ENCODE data around the gene BGLAP. TPM values are rescaled to one million over a fixed set of nuclear protein-coding genes. Genes with fewer than 3 reads are reported as not detected.
A peak's percentile ranks its signal among the peaks of the same experiment; 100 is the strongest.

The BGLAP gene
- total and polyA plus RNA-seq, 2 donors (not counting 1 experiment from before 2014, with no cell fraction given), result 3.1 to 7.4 TPM

GRCh38 chr1:156283521-156283920 is 41.5 kb downstream of the BGLAP start:
- ChIA-PET CTCF (interaction anchor here (0.9 to 1.9 kb wide), 6 partner anchors 58 to 230 kb away, joined by 3 to 6 read pairs (median 4); partner anchors contain the start of genes PMF1 and UBQLN4), POLR2A (interaction anchor here (1.1 to 2.8 kb wide), 2 partner anchors 11 to 71 kb away, joined by 3 to 9 read pairs; partner anchors contain the start of gene PMF1)
- peaks cover 0 to 12% of the 10 kb centered on the region in 2 experiments for H3K36me3 ChIP-seq (replicated peaks in 1 of 2; ENCODE audit: control extremely low read depth in 1 of 2, control insufficient read depth in 1 of 2, extremely low read depth in 1 of 2, insufficient read depth in 2 of 2, low read length in 1 of 2)
- no peaks in the 10 kb centered on the region for H3K9me3 ChIP-seq (ENCODE audit: control extremely low read depth in 1 of 3, control insufficient read depth in 2 of 3, insufficient read depth in 1 of 3, low read length in 2 of 3)
- peaks cover 21% of the 10 kb centered on the region for H4K20me1 ChIP-seq (ENCODE audit: control insufficient read depth, insufficient read depth, low read length, poor library complexity, severe bottlenecking)
- Mint-ChIP-seq H3K4me3 (peak overlapping the region; percentile 98), H3K4me1 (peaks cover 39% of the 10 kb centered on the region), H3K27ac (peak overlapping the region; percentile 98), H3K27me3 (no peaks in the 10 kb centered on the region), H3K9me3 (ENCODE audit: insufficient read depth) (no peaks in the 10 kb centered on the region)
- peak overlapping the region; percentile 86 for H2AFZ ChIP-seq (ENCODE audit: insufficient read depth, low read depth, low read length, poor library complexity, severe bottlenecking)
- intact Hi-C loops (cut with micrococcal nuclease), result loop anchor here (5.0 kb wide), 1 partner anchor 1956 kb away; the partner anchor contains the start of gene ATP8B2
- no peak for TF ChIP-seq CTCF (IDR thresholded peaks at IDR 0.05)
- no peak for TF ChIP-seq EZH2 (IDR thresholded peaks at IDR 0.05; ENCODE audit: borderline replicate concordance, insufficient read depth, low read depth, low read length, poor library complexity, severe bottlenecking)
- no peaks in the 10 kb centered on the region for H3K27me3 ChIP-seq (replicated peaks in 1 of 4; ENCODE audit: control extremely low read depth in 1 of 4, control insufficient read depth in 3 of 4, insufficient read depth in 4 of 4, low read length in 3 of 4)
- H3K9ac ChIP-seq (ENCODE audit: low read length), result peak overlapping the region; percentile 91
- DNase-seq (no peak), ATAC-seq (ENCODE audit: low read depth) (no peak)
- peaks cover 57% of the 10 kb centered on the region for H3K79me2 ChIP-seq (ENCODE audit: control insufficient read depth, insufficient read depth, low read length)
- peak overlapping the region; percentile 80 for H3K4me2 ChIP-seq (replicated peaks; ENCODE audit: low read depth, low read length, poor library complexity, severe bottlenecking)
- peaks cover 20 to 28% of the 10 kb centered on the region in 2 donors for H3K4me1 ChIP-seq (ENCODE audit: control insufficient read depth in 2 of 2, insufficient read depth in 2 of 2, low read length in 2 of 2)
- WGBS (ENCODE audit: insufficient coverage), result 100% methylated on average over 1 of the region's 1 CpG
- H3K4me3 ChIP-seq (ENCODE audit: control extremely low read depth in 1 of 5, extremely low read depth in 1 of 5, insufficient read depth in 1 of 5, low read depth in 2 of 5, low read length in 4 of 5), result peak overlapping the region; percentile 74 to 99 (median 86)
- peak overlapping the region in 1 of 2 donors; percentile 89 for H3K27ac ChIP-seq (ENCODE audit: low read length in 2 of 2)

- peaks cover 0 to 6% of the 10 kb centered on the region in 2 experiments for H3K36me3 ChIP-seq (replicated peaks in 1 of 2; ENCODE audit: control extremely low read depth in 1 of 2, control insufficient read depth in 1 of 2, extremely low read depth in 1 of 2, insufficient read depth in 2 of 2, low read length in 1 of 2)
- TF ChIP-seq EZH2 (IDR thresholded peaks at IDR 0.05; ENCODE audit: borderline replicate concordance, insufficient read depth, low read depth, low read length, poor library complexity, severe bottlenecking), result no peak
- no peak for TF ChIP-seq CTCF (IDR thresholded peaks at IDR 0.05)
- DNase-seq, result no peak
- peaks cover 20 to 28% of the 10 kb centered on the region in 2 donors for H3K4me1 ChIP-seq (ENCODE audit: control insufficient read depth in 2 of 2, insufficient read depth in 2 of 2, low read length in 2 of 2)
- peak within 1 kb of the TSS; percentile 80 for H3K4me2 ChIP-seq (replicated peaks; ENCODE audit: low read depth, low read length, poor library complexity, severe bottlenecking)
- H3K27me3 ChIP-seq (replicated peaks in 1 of 4; ENCODE audit: control extremely low read depth in 1 of 4, control insufficient read depth in 3 of 4, insufficient read depth in 4 of 4, low read length in 3 of 4), result no peaks in the 10 kb centered on the region
- H3K27ac Mint-ChIP-seq, result peak within 1 kb of the TSS; percentile 98
- H3K9ac ChIP-seq (ENCODE audit: low read length), result peak within 1 kb of the TSS; percentile 91
- H3K79me2 ChIP-seq (ENCODE audit: control insufficient read depth, insufficient read depth, low read length), result peaks cover 52% of the 10 kb centered on the region
- ChIA-PET POLR2A (interaction anchor here (1.1 kb wide), 1 partner anchor 10 kb away, joined by 3 read pairs; no protein-coding TSS in a partner anchor), CTCF (interaction anchor here (1.9 kb wide), 1 partner anchor 59 kb away, joined by 6 read pairs; no protein-coding TSS in a partner anchor)
- peaks cover 17% of the 10 kb centered on the region for H4K20me1 ChIP-seq (ENCODE audit: control insufficient read depth, insufficient read depth, low read length, poor library complexity, severe bottlenecking)
- peak within 1 kb of the TSS; percentile 56 to 89 for H3K27ac ChIP-seq (ENCODE audit: low read length in 2 of 2)
- H3K27me3 Mint-ChIP-seq, result no peaks in the 10 kb centered on the region
- no peaks in the 10 kb centered on the region for H3K9me3 Mint-ChIP-seq (ENCODE audit: insufficient read depth)
- peak within 1 kb of the TSS; percentile 86 for H2AFZ ChIP-seq (ENCODE audit: insufficient read depth, low read depth, low read length, poor library complexity, severe bottlenecking)
- H3K9me3 ChIP-seq (ENCODE audit: control extremely low read depth in 1 of 3, control insufficient read depth in 2 of 3, insufficient read depth in 1 of 3, low read length in 2 of 3), result no peaks in the 10 kb centered on the region
- H3K4me3 ChIP-seq (ENCODE audit: control extremely low read depth in 1 of 5, extremely low read depth in 1 of 5, insufficient read depth in 1 of 5, low read depth in 2 of 5, low read length in 4 of 5), result peak within 1 kb of the TSS; percentile 74 to 99 (median 86)
- peak within 1 kb of the TSS; percentile 98 for H3K4me3 Mint-ChIP-seq
- no peak for ATAC-seq (ENCODE audit: low read depth)
- WGBS (ENCODE audit: insufficient coverage), result 95% methylated on average over 4 of the region's 7 CpGs
- intact Hi-C loops (cut with micrococcal nuclease), result loop anchor here (5.0 kb wide), 1 partner anchor 1957 kb away; the partner anchor contains the start of gene ATP8B2
- H3K4me1 Mint-ChIP-seq, result peaks cover 39% of the 10 kb centered on the region
Measured at GRCh38 chr1:156284112-156284511, 42.1 kb downstream of the BGLAP start, which contains the start of gene TMEM79. TSS of gene TMEM79 (plus strand) at chr1:156284325. CDS start at chr1:156285227, 902 bp downstream.

Measured in B cell (primary cell).